WI38 (cell line): ENCODE results near the gene LHFPL6.

Experiments used
- H3K4me3 ChIP-seq: 2 replicates; pipeline ENCODE4 v1.5.1; 2011; ENCODE audit warnings: low read depth, mild to moderate bottlenecking, control low read depth, low read length
- CTCF ChIP-seq: IDR thresholded peaks from 2 replicates; pipeline ENCODE4 v1.5.1; 2012; ENCODE audit warnings: low read depth, mild to moderate bottlenecking, control low read depth, low read length

The LHFPL6 gene

DNA sequence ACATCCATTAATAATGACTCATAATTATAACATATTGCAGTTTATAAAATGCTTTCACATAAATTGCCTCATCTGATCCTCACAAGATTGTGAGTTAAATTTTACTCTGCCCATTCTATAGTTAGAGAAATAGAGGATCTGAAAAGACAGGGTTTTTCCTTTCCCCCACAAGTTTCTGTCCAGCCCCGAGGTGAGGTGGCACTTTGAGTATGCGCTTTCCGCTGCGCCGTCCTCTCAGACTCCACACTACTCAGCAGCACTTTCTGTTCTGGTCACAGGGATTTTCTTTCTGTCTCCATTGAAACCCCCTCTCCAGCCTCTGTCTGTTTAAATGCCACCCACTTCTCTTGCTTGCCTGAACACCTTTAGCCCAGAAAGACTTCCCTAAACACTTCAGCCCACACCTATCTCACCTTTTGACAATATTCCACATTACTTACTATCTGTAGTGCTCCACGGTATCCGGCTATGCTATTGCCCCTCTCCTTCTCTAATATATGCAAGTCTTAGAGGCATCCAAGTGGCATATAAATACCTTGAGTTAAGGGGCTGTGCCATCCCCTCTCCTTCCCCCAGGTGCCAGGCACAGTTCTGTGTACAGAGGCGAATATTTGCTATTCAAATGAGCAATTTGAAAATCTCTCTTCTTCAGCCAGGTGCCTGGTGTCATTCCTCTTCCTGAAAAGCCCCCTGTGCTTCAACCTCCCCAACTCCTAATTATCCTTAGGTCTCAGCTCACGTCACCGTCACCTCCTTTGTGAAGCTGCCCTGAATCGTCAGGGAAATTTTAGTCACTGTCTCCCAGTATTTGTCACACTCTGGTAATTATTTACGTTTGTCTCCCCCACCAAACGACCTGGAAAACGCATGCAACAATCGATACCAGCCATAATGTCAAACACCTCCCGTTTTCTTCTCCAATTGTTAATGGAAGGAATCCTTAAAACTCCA lies 296.1 kb downstream of the LHFPL6 start:
- no peak overlapping the region for H3K4me3 ChIP-seq

GRCh38 chr13:39302820-39303219 lies 300.2 kb downstream of the LHFPL6 start:
- H3K4me3 ChIP-seq, result no peak overlapping the region
- TF ChIP-seq CTCF, result no peak

More for the DNA sequence above, 296.1 kb downstream of the LHFPL6 start:
- TF ChIP-seq CTCF, result no peak

GRCh38 chr13:39298951-39299350 lies 304.0 kb downstream of the LHFPL6 start:
- TF ChIP-seq CTCF, result no peak
- H3K4me3 ChIP-seq, result no peak overlapping the region

GRCh38 chr13:39297664-39298171 lies 305.3 kb downstream of the LHFPL6 start:
- H3K4me3 ChIP-seq, result no peak overlapping the region
- TF ChIP-seq CTCF, result no peak

DNA sequence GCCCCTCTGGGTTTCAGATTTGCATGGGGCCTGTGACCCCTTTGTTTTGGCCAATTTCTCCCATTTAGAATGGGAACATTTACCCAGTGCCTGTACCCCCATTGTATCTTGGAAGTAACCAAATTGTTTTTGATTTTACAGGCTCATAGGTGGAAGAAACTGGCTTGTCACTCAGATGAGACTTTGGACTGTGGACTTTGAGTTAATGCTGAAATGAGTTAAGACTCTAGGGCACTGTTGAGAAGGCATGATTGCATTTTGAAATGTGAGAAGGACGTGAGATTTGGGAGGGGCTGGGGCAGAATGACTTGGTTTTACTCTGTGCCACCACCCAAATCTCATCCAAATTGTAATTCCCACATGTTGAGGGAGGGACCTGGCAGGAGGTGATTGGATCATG lies 306.0 kb downstream of the LHFPL6 start:
- no peak overlapping the region for H3K4me3 ChIP-seq
- TF ChIP-seq CTCF, result no peak

DNA sequence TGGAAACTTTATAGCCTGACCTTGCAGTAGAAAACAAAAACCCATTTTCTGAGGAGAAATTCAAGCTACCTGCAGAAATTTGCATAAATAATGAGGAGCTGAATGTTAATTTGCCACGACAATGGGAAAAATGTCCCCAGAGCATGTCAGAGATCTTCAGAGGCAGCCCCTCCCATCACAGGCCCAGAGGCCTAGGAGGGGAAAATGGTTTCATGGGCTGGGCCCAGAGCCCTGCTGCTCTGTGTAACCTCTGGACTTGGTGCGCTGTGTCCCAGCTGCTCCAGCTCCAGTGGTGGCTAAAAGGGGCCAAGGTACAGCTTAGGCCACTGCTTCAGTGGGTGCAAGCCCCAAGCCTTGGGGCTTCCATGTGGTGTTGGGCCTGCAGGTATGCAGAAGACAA lies 306.8 kb downstream of the LHFPL6 start:
- no peak overlapping the region for H3K4me3 ChIP-seq
- no peak for TF ChIP-seq CTCF
